GM12878 (cell line): ENCODE measurements around the gene ARPC1B.

Experiments used
- CTCF ChIP-seq, 3 experiments: IDR thresholded peaks in 2 of 3; conservative IDR thresholded peaks in 1 of 3; 2 replicates each; pipeline ENCODE4 v1.5.1; 2011; ENCODE audit warnings: low read depth in 3 of 3, low read length in 3 of 3, mild to moderate bottlenecking in 3 of 3, control low read depth in 2 of 3, moderate library complexity in 2 of 3, inconsistent platforms in 1 of 3, mixed read lengths in 1 of 3; ENCODE audit not compliant: control insufficient read depth in 2 of 3, insufficient read depth in 1 of 3; ENCODE audit errors: extremely low read depth in 1 of 3
- EP300 ChIP-seq, 2 experiments: fragments of 150-350 bp in 1 of 2; IDR thresholded peaks; 2 replicates each; pipeline ENCODE4 v1.6.1; 2011 to 2012; ENCODE audit warnings: low read depth in 2 of 2, low read length in 2 of 2, borderline replicate concordance in 1 of 2, improper control_type of control experiment in 1 of 2, inconsistent platforms in 1 of 2; ENCODE audit not compliant: control insufficient read depth in 1 of 2
- NR2C2 ChIP-seq: IDR thresholded peaks from 2 replicates; pipeline ENCODE4 v1.6.1; 2011; ENCODE audit warnings: borderline replicate concordance, low read depth; ENCODE audit not compliant: control insufficient read depth, insufficient read length
- POLR2A ChIP-seq: IDR thresholded peaks from 2 replicates; pipeline ENCODE4 v1.6.1; 2011; ENCODE audit warnings: low read depth, mild to moderate bottlenecking, low read length
- POLR2AphosphoS5 ChIP-seq: IDR thresholded peaks from 2 replicates; pipeline ENCODE4 v1.6.1; 2011; ENCODE audit warnings: mild to moderate bottlenecking, low read length, inconsistent platforms
- POU2F2 ChIP-seq: IDR thresholded peaks from 3 replicates; pipeline ENCODE4 v1.6.1; 2011; ENCODE audit warnings: low read depth, mild to moderate bottlenecking, low read length, borderline replicate concordance
- PRDM15 ChIP-seq: fragments of 450-650 bp; formaldehyde crosslinking; IDR thresholded peaks from 2 replicates; pipeline ENCODE4 v1.4.0; 2020; ENCODE audit warnings: mild to moderate bottlenecking, moderate library complexity
- RBBP5 ChIP-seq: fragments of 200-600 bp; sonication (generic); conservative IDR thresholded peaks from 2 replicates; pipeline ENCODE4 v1.6.1; 2016
- REST ChIP-seq: IDR thresholded peaks from 2 replicates; pipeline ENCODE4 v1.6.1; 2012; ENCODE audit warnings: mild to moderate bottlenecking, low read depth, low read length
- SIN3A ChIP-seq: IDR thresholded peaks from 2 replicates; pipeline ENCODE4 v1.6.1; 2012; ENCODE audit warnings: low read depth, low read length, improper control_type of control experiment
- SIX5 ChIP-seq: IDR thresholded peaks from 2 replicates; pipeline ENCODE4 v1.6.1; 2011; ENCODE audit warnings: mild to moderate bottlenecking, low read depth, low read length, moderate library complexity; ENCODE audit not compliant: severe bottlenecking
- SP1 ChIP-seq: IDR thresholded peaks from one replicate; pipeline ENCODE4 v1.6.1; 2011; ENCODE audit warnings: low read depth, low read length
- TAF1 ChIP-seq: IDR thresholded peaks from 2 replicates; pipeline ENCODE4 v1.6.1; 2011; ENCODE audit warnings: mild to moderate bottlenecking, low read depth, low read length, borderline replicate concordance

GRCh38 chr7:99409192-99409572, 34.7 kb downstream of the ARPC1B start:
- TF ChIP-seq SP1 (no peak), PRDM15 (no peak), CTCF (IDR thresholded peaks at IDR 0.05 in 2 of 3, conservative IDR thresholded peaks at IDR 0.05 in 1 of 3; ENCODE audit: control insufficient read depth in 2 of 3, extremely low read depth in 1 of 3, insufficient read depth in 1 of 3, low read depth in 3 of 3, low read length in 3 of 3) (no peak), RBBP5 (no peak), POLR2A (no peak), SIN3A (no peak), NR2C2 (no peak), POU2F2 (no peak), SIX5 (no peak), TAF1 (no peak), POLR2AphosphoS5 (no peak), REST (no peak), EP300 (IDR thresholded peaks at IDR 0.05; ENCODE audit: borderline replicate concordance in 1 of 2, control insufficient read depth in 1 of 2, low read depth in 2 of 2, low read length in 2 of 2) (no peak)
